Stimulated activated naive CD4-positive, alpha-beta T cell treated with Interleukin-2 at 50 U/mL for 16 hours (primary cell): Measurements from ENCODE around the gene SLC6A7.

ENCODE experiments used
- DNase-seq: peaks from one replicate; lab custom pipeline; 2025; lab: John Stamatoyannopoulos, UW

SLC6A7 gene

GRCh38 chr5:150189728-150190502, at the start of gene SLC6A7:
Gene SLC6A7, plus strand, starts transcription at chr5:150190062. Its CDS starts 266 bp downstream, at chr5:150190328.
- DNase-seq, result no peak

- no peak for DNase-seq
These were observed 49.0 kb upstream of the SLC6A7 start for GRCh38 chr5:150140830-150141229.

GRCh38 chr5:150141544-150142184, 48.2 kb upstream of the SLC6A7 start:
- DNase-seq, result no peak

- no peak for DNase-seq
These were observed 47.5 kb upstream of the SLC6A7 start for GRCh38 chr5:150142185-150142958.

GRCh38 chr5:150142959-150143349, 46.9 kb upstream of the SLC6A7 start:
- DNase-seq, result no peak

GRCh38 chr5:150143350-150144245, 46.3 kb upstream of the SLC6A7 start:
- DNase-seq, result no peak

- no peak for DNase-seq
These were observed 45.5 kb upstream of the SLC6A7 start for GRCh38 chr5:150144246-150144801.

GRCh38 chr5:150144879-150145278, 45.0 kb upstream of the SLC6A7 start:
- no peak for DNase-seq

GRCh38 chr5:150146235-150146634, 43.6 kb upstream of the SLC6A7 start:
- no peak for DNase-seq

- DNase-seq, result no peak
These were observed 42.8 kb upstream of the SLC6A7 start for GRCh38 chr5:150146862-150147601.

GRCh38 chr5:150147670-150148069, 42.2 kb upstream of the SLC6A7 start:
- DNase-seq, result no peak

GRCh38 chr5:150148117-150148927, 41.5 kb upstream of the SLC6A7 start:
- DNase-seq, result no peak

GRCh38 chr5:150149618-150150017, 40.2 kb upstream of the SLC6A7 start:
- no peak for DNase-seq

GRCh38 chr5:150152636-150153462, 37.0 kb upstream of the SLC6A7 start:
- no peak for DNase-seq

GRCh38 chr5:150153483-150153882, 36.4 kb upstream of the SLC6A7 start:
- DNase-seq, result no peak

- no peak for DNase-seq
These were observed 35.8 kb upstream of the SLC6A7 start for GRCh38 chr5:150153957-150154617.

GRCh38 chr5:150154618-150155128, 35.2 kb upstream of the SLC6A7 start:
- DNase-seq, result no peak
